ENCODE results near the gene SLC9A9. TPM values are rescaled to one million over a fixed set of nuclear protein-coding genes. Genes with fewer than 3 reads are reported as not detected.

SLC9A9 gene
- total and polyA plus RNA-seq, 9 of the 15 experiments (the other 6 are each of a cell fraction or from before 2014, with no cell fraction given) = 0.03 to 0.13 TPM; not detected in 7

DNA sequence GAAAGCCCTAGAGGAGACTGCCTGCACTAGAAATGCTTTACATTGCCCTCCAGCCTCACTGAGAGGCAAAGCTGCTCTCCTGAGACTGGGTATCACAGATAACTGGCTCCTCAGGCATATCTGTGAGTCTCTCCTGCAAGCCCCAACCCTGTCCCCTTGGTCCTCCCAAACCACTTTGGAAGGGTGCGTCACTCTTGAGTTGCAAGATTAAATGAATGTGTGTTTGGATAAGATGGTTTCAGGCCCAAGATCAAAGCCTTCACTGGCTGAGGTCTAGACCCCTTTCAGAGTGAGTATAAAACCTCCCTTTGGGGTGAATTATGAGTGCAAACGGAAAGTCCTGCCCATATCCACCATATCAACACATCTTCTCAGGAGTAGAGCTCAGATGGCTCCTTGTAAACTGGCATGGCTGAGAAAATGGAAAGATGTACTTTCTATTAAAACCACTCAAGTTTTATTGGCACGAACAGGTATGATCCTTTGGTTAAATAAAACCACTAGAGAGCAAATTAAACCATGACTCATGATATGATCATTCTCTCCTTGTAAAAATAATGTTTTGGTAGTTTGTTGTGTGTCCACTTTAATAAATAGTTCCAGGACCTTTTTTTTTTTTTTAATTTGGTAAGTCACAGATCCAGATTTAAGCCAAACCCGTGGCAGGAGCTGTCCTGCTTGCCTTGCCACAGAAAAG, 564.7 kb downstream of the SLC9A9 start (continued):
- TF ChIP-seq PCBP2 (IDR thresholded peaks at IDR 0.05; ENCODE audit: low read depth, low read length, poor library complexity, severe bottlenecking) (no peak), ZNF146 (CRISPR knock-in tag; IDR thresholded peaks at IDR 0.05; ENCODE audit: unreplicated experiment) (no peak), E2F5 (CRISPR knock-in tag; IDR thresholded peaks at IDR 0.05) (no peak), DMBX1 (CRISPR knock-in tag; IDR thresholded peaks at IDR 0.05; ENCODE audit: borderline replicate concordance) (peak; percentile 44; the same call in 1 of the 2 replicates), HDAC2 (IDR thresholded peaks at IDR 0.05) (peak; percentile 60; the same call in 1 of the 2 replicates), CBX3 (IDR thresholded peaks at IDR 0.05; ENCODE audit: borderline replicate concordance in 1 of 2, low read length in 2 of 2) (peak in 1 of 2 experiments; percentile 62; a peak in 1 of 3 replicates), MAFK (IDR thresholded peaks at IDR 0.05; ENCODE audit: low read length) (no peak), E2F8 (IDR thresholded peaks at IDR 0.05; ENCODE audit: low read depth, partially characterized antibody) (no peak), POLR2A (conservative IDR thresholded peaks at IDR 0.05) (no peak), RBM22 (IDR thresholded peaks at IDR 0.05; ENCODE audit: low read depth, low read length, poor library complexity, severe bottlenecking) (no peak), ARID3A (IDR thresholded peaks at IDR 0.05; ENCODE audit: borderline replicate concordance, low read depth, low read length) (peak; percentile 89; the same call in 1 of the 2 replicates), GATAD2B (IDR thresholded peaks at IDR 0.05; ENCODE audit: borderline replicate concordance) (peak; percentile 71), SMAD1 (IDR thresholded peaks at IDR 0.05; ENCODE audit: low read depth, low read length, partially characterized antibody) (no peak), ZNF444 (CRISPR knock-in tag; IDR thresholded peaks at IDR 0.05) (no peak), POU5F1 (IDR thresholded peaks at IDR 0.05; ENCODE audit: borderline replicate concordance, low read depth, low read length, partially characterized antibody) (no peak)
- TF ChIP-seq, protein P1, sequence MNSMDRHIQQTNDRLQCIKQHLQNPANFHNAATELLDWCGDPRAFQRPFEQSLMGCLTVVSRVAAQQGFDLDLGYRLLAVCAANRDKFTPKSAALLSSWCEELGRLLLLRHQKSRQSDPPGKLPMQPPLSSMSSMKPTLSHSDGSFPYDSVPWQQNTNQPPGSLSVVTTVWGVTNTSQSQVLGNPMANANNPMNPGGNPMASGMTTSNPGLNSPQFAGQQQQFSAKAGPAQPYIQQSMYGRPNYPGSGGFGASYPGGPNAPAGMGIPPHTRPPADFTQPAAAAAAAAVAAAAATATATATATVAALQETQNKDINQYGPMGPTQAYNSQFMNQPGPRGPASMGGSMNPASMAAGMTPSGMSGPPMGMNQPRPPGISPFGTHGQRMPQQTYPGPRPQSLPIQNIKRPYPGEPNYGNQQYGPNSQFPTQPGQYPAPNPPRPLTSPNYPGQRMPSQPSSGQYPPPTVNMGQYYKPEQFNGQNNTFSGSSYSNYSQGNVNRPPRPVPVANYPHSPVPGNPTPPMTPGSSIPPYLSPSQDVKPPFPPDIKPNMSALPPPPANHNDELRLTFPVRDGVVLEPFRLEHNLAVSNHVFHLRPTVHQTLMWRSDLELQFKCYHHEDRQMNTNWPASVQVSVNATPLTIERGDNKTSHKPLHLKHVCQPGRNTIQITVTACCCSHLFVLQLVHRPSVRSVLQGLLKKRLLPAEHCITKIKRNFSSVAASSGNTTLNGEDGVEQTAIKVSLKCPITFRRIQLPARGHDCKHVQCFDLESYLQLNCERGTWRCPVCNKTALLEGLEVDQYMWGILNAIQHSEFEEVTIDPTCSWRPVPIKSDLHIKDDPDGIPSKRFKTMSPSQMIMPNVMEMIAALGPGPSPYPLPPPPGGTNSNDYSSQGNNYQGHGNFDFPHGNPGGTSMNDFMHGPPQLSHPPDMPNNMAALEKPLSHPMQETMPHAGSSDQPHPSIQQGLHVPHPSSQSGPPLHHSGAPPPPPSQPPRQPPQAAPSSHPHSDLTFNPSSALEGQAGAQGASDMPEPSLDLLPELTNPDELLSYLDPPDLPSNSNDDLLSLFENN (IDR thresholded peaks at IDR 0.05; ENCODE audit: low read depth in 2 of 2, low read length in 2 of 2) = peak in 1 of 2 experiments; percentile 42; a peak in 1 of 4 replicates
- TF ChIP-seq, protein P2, sequence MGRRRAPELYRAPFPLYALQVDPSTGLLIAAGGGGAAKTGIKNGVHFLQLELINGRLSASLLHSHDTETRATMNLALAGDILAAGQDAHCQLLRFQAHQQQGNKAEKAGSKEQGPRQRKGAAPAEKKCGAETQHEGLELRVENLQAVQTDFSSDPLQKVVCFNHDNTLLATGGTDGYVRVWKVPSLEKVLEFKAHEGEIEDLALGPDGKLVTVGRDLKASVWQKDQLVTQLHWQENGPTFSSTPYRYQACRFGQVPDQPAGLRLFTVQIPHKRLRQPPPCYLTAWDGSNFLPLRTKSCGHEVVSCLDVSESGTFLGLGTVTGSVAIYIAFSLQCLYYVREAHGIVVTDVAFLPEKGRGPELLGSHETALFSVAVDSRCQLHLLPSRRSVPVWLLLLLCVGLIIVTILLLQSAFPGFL (CRISPR knock-in tag; IDR thresholded peaks at IDR 0.05) = no peak
